ENCODE data around the gene MACROD2.

- TF ChIP-seq TAF1 (IDR thresholded peaks at IDR 0.05; ENCODE audit: low read depth, low read length) (no peak), POU2F2 (IDR thresholded peaks at IDR 0.05; ENCODE audit: low read depth, low read length) (no peak)
Measured at GRCh38 chr20:14191559-14191958, 196.2 kb downstream of the MACROD2 start.
